Activated CD4-positive, alpha-beta T cell treated with anti-CD3 and anti-CD28 coated beads, Interleukin-2, amount 50 U/mL, for 24 hours (primary cell): ENCODE results near the gene LHX3.

Source experiments
- DNase-seq, 2 donors: peaks; one replicate each; pipeline ENCODE4 v3.0.0-alpha.2; 2020; ENCODE audit warnings: low read depth in 1 of 2, low spot score in 1 of 2

Gene LHX3

DNA sequence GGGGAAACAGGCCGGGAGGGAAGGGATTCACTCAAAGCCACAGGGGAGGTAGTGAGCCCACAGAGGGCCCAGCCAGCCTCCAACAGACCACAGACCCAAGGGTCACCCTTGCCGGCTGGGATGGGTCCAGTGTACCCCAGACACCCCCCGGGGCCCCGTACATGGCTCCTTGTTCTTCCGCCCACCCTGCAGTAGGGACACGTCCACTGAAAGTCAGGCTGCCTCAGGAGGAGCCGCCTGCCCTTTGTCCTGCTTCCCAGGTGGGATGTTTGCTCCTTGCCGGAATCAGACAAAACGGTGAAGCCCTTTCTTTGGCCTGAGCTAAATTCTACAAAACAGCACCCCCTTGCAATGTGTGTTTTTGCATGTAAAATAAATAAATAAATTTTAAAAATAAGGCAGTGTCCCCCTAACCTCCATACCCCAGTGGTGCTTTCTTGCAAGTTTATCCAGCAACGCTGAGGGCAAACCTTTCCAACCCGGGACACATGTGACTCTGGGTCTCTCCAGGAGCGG is 25.8 kb downstream of the LHX3 start:
- no peak for DNase-seq

DNA sequence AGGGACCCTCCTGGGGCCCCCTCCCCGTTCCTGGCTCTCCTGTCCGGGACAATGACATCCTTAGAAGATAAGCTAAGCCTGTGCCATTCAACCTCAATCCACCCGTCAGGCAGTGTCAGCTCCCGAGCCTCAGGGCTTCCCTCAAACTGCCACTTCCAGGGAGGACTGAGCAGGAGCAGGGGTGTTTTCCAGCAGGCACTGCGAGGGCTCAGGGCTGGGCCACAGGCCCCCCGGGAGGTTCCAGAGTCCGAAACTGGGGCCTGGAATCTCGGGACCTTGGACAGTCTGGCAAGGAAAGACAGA is 26.2 kb downstream of the LHX3 start:
- DNase-seq = no peak

GRCh38 chr9:136178061-136178772 is 26.7 kb downstream of the LHX3 start:
- DNase-seq = no peak

GRCh38 chr9:136177224-136177623 is 27.7 kb downstream of the LHX3 start:
- no peak for DNase-seq

- no peak for DNase-seq
These were observed 29.2 kb downstream of the LHX3 start for GRCh38 chr9:136175616-136176197.

- DNase-seq = no peak
These were observed 29.9 kb downstream of the LHX3 start for GRCh38 chr9:136174779-136175615.

DNA sequence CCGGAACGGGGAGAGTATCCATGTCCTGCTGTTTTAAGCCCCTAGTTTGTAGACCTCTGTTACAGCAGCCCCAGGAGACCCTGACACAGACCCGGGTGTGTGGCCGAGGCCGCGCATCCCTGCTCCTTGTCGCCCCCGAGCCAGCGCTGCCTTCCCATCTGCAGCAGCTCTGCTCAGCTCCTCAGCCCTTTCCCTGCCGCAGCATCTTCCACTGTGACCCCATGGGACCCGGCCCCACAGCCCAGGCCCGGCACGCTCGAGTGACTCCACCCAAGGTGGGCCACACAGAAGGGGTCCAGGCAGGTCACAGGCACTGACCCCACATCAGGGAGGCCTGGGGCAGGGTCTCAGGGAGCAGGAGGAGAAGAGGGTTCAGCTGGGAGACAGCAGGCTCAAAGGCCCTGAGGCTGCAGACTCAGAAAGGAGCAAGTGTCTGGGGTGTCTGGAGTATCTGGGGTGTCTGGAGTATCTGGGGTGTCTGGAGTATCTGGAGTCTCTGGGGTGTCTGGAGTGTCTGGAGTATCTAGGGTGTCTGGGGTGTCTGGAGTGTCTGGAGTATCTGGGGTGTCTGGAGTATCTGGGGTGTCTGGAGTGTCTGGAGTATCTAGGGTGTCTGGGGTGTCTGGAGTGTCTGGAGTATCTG is 31.2 kb downstream of the LHX3 start:
- no peak for DNase-seq

GRCh38 chr9:136172412-136173079 is 32.4 kb downstream of the LHX3 start:
- no peak for DNase-seq

DNA sequence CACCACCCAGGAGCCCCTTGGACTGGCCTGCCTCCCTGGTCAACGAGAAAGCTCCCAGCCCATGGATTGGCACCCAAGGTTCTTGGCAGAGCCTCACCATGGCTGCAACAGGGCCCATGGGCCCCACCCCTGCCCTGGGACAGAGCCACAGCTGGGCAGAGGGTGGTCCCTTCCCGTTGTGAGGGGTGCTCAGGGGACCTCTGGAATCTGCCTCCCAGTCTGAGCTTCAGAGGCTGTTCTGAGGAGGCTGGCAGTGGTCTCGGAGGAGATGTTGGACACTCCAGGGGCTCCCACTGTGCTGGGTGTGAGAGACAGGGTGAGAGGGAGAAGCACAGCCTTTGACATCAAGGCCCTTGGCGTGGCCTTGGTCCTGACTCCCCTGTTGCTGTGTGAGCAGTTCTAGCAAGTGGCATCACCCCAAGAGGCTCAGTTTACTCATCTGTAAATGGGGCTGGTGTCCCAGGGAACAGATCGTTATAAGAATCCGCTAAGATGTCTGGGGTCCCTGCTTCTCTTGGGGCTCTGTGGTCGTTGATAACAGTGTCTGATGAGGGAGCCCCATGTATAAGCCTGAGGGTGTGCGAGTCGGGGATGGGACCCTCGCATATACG is 33.0 kb downstream of the LHX3 start:
- no peak for DNase-seq

- no peak for DNase-seq
These were observed 33.7 kb downstream of the LHX3 start for GRCh38 chr9:136171009-136171800.

DNA sequence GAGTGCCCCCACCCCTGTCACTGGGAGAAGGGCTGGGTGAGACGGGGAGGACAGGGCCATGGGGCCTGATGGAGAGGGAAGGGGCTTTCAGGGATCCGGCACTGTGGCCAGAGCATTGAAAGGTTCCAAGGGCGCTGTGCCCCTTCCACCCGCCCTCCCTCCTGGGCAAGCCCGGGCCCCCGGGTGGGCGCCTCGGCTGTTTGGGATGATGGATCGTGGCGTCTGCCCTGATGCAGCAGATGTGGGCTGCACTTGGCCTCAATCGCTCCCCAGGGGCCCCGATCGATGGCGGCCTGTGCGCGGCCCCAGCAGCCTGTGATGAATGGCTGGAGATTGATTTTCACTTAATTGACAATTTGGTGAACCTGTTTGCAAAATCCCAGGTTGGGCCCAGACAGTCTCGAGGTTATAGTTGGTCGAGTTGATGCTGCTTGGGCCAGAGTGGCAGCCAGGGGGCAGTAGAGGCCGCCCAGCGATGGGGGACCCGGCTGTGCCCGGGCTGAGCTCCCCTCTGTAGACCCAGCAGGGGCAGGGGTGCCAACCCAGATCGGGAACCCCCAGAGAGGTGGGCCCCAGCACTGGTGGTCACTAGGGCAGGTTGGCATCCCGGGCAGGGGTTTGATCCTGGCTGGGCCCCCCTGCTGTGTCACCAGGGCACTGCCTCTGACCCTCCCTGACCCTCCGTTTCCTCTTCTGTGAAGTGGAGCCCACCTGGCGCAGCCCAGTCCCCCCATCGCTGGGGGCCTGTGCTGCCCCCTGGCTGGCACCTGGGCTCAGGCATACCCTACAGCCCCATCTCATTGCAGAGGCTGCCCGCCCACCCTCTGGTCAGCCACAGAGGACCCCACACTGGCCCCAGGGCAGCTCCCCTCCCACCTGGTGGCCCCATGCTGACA is 34.7 kb downstream of the LHX3 start:
- DNase-seq = peak; percentile 21 to 22

DNA sequence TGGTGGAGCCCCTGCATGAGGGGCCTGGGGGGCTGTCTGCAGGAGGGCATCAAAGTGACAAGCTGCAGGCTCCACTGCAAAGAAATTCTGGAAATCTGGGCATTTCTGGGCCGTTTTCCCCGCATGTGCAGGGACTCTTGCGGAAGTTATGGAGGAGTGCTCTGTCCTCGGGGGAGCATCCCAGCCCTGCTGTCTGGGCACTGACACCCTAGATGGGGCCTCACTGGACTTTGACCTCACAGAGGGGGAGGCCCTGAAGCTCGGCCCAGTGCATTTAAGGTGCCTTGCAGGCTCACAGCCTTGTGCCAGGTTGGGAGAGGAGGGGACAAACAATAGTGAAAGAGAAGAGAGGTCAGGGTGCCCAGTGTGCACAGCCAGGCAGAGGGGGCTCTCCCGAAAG is 35.4 kb downstream of the LHX3 start:
- no peak for DNase-seq

GRCh38 chr9:136163248-136163850 is 41.6 kb downstream of the LHX3 start:
- no peak for DNase-seq

- no peak for DNase-seq
These were observed 43.8 kb downstream of the LHX3 start for GRCh38 chr9:136160995-136161610.

DNA sequence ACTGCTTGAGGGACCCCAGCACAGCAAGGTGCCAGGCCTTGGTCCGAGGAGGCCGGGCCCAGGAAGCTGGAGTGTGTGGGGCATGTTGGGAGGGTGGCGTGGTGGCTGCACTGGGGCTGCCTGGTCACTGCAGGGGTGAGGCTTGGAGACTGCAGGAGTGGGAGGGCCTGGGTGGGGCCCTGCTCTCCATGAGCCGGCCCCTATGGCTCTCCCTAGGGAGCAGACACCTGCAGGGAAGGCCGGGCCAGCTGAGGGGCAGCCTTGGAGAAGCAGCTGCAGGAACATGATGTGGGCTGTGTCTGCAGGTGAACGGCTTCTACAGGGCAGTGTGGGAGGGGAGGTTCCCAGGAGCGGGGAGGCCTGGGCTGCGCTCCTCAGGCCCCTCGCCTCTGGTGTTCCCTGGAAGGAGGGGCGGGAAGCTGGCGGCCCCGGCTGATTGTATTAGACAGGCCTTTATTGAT is 44.5 kb downstream of the LHX3 start:
- no peak for DNase-seq

DNA sequence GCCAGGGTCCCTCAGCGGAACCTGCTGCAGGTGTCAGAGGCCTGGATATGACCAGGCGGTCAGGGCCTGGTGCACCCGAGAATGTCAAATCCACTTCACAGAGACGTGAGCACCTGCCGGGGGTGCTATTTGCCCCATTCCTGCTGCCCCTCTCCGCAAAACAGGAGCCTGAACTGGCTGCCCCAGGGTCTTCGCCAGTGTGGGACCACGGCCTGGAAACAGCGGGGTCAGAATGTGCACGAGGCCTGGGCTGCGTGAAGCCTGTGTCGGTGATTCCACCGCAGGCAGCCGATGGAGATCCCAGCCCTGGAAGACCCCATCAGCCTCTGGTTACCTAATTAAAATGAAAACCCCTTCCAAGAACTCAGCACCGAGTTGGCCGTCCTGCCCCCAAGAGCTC is 45.1 kb downstream of the LHX3 start:
- no peak for DNase-seq

- DNase-seq = no peak
These were observed 47.3 kb downstream of the LHX3 start for GRCh38 chr9:136157477-136158265.
